Activated naive CD8-positive, alpha-beta T cell (primary cell): ENCODE data around the gene ANKRD26.
"Not testable (repeated sequence)": the region's sequence is repeated elsewhere in the genome, so short reads cannot be mapped to it uniquely, and the experiment has no call there.

ENCODE experiments used
- H3K27ac Mint-ChIP-seq: one replicate; pipeline ENCODE4 v1.8.0; 2021; ENCODE audit warnings: mixed read lengths
- H3K27me3 Mint-ChIP-seq: one replicate; pipeline ENCODE4 v1.8.0; 2021; ENCODE audit warnings: mixed read lengths
- H3K36me3 Mint-ChIP-seq: one replicate; pipeline ENCODE4 v1.8.0; 2021; ENCODE audit warnings: mixed read lengths
- H3K4me1 Mint-ChIP-seq: one replicate; pipeline ENCODE4 v1.8.0; 2021; ENCODE audit warnings: low read depth, mixed read lengths
- H3K4me3 Mint-ChIP-seq: one replicate; pipeline ENCODE4 v1.8.0; 2021; ENCODE audit warnings: mild to moderate bottlenecking, mixed read lengths
- H3K9me3 Mint-ChIP-seq: one replicate; pipeline ENCODE4 v1.8.0; 2021; ENCODE audit warnings: low read depth, mixed read lengths

ANKRD26 gene

GRCh38 chr10:27052656-27053055 is 47.6 kb downstream of the ANKRD26 start:
- Mint-ChIP-seq H3K27ac (no peak overlapping the region), H3K4me1 (no peaks in the 10 kb centered on the region), H3K36me3 (peaks cover 11% of the 10 kb centered on the region), H3K27me3 (no peaks in the 10 kb centered on the region), H3K4me3 (no peak overlapping the region), H3K9me3 (no peaks in the 10 kb centered on the region)

DNA sequence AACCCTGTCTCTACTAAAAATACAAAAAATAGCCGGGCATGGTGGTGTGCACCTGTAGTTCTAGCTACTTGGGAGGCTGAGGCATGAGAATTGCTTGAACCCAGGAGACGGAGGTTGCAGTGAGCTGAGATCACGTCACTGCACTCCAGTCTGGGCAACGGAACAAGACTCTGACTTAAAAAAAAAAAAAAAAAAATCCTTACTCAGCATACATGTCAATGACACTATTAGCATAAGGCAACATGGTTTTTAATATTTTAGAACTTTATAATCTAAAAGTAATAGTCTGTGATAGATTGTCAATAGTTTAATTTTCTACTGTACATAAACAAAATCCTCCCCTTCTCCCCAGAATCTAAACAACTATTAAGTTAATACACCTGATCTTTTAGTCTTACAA is 55.0 kb downstream of the ANKRD26 start:
- H3K36me3 Mint-ChIP-seq, result peaks cover 18% of the 10 kb centered on the region
- not testable (repeated sequence) for H3K4me3 Mint-ChIP-seq, H3K27me3 Mint-ChIP-seq, H3K27ac Mint-ChIP-seq, H3K4me1 Mint-ChIP-seq, H3K9me3 Mint-ChIP-seq

- H3K4me3 Mint-ChIP-seq, result no peak overlapping the region
- no peaks in the 10 kb centered on the region for H3K9me3 Mint-ChIP-seq
- H3K4me1 Mint-ChIP-seq, result no peaks in the 10 kb centered on the region
- H3K36me3 Mint-ChIP-seq, result peaks cover 24% of the 10 kb centered on the region
- H3K27me3 Mint-ChIP-seq, result no peaks in the 10 kb centered on the region
- no peak overlapping the region for H3K27ac Mint-ChIP-seq
Observed at GRCh38 chr10:27041196-27041595, 59.1 kb downstream of the ANKRD26 start.

DNA sequence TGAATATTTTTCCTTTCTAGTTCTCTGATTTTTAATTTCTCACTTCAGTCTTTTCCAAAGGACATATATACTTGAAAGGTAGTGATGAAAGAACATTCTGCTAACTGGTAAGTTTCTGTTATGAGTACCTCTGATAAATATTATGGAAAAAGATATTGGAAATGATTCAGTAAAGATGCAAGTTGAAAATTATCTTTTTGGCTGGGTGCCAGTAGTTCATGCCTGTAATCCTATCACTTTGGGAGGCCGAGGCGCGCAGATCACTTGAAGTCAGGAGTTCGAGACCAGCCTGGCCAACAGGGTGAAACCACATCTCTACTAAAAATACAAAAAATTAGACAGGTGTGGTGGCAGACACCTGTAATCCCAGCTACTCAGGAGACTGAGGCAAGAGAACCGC is 62.1 kb downstream of the ANKRD26 start:
- Mint-ChIP-seq H3K27me3 (no peaks in the 10 kb centered on the region), H3K27ac (no peak overlapping the region), H3K4me3 (no peak overlapping the region), H3K4me1 (peaks cover 9% of the 10 kb centered on the region), H3K9me3 (no peaks in the 10 kb centered on the region), H3K36me3 (peaks cover 21% of the 10 kb centered on the region)

- H3K4me1 Mint-ChIP-seq, result peaks cover 9% of the 10 kb centered on the region
- no peaks in the 10 kb centered on the region for H3K9me3 Mint-ChIP-seq
- no peak overlapping the region for H3K27ac Mint-ChIP-seq
- peaks cover 11% of the 10 kb centered on the region for H3K36me3 Mint-ChIP-seq
- H3K27me3 Mint-ChIP-seq, result no peaks in the 10 kb centered on the region
- no peak overlapping the region for H3K4me3 Mint-ChIP-seq
Observed at GRCh38 chr10:27035163-27035562, 65.1 kb downstream of the ANKRD26 start.

DNA sequence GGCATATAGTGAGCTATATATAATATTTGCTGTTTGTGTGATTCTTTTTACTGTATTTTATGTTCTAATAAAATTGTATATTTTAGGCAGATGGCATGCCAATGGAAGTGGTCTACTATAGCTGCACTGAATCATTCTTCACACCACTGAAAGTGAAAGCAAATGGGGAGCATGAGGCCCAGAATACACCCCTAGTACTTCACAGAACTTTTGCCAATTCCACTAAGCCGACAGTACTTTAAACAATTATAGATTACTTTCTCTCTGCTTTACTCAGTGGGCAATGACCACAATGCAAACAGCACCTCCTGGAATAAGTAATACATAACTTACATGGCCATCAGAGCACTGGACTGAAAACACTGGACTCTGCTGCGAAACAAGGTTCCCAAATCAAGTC is 70.2 kb downstream of the ANKRD26 start:
- H3K27ac Mint-ChIP-seq, result no peak overlapping the region
- H3K9me3 Mint-ChIP-seq, result no peaks in the 10 kb centered on the region
- no peaks in the 10 kb centered on the region for H3K27me3 Mint-ChIP-seq
- H3K36me3 Mint-ChIP-seq, result peaks cover 18% of the 10 kb centered on the region
- H3K4me1 Mint-ChIP-seq, result peaks cover 8% of the 10 kb centered on the region
- H3K4me3 Mint-ChIP-seq, result no peak overlapping the region

GRCh38 chr10:27022048-27022447 is 78.2 kb downstream of the ANKRD26 start:
- peaks cover 22% of the 10 kb centered on the region for H3K4me1 Mint-ChIP-seq
- no peaks in the 10 kb centered on the region for H3K9me3 Mint-ChIP-seq
- no peaks in the 10 kb centered on the region for H3K27me3 Mint-ChIP-seq
- peaks cover 24% of the 10 kb centered on the region for H3K36me3 Mint-ChIP-seq
- H3K27ac Mint-ChIP-seq, result peak overlapping the region; percentile 61
- H3K4me3 Mint-ChIP-seq, result no peak overlapping the region

- no peaks in the 10 kb centered on the region for H3K9me3 Mint-ChIP-seq
- peaks cover 16% of the 10 kb centered on the region for H3K36me3 Mint-ChIP-seq
- H3K4me1 Mint-ChIP-seq, result peaks cover 19% of the 10 kb centered on the region
- H3K27me3 Mint-ChIP-seq, result no peaks in the 10 kb centered on the region
- H3K4me3 Mint-ChIP-seq, result no peak overlapping the region
- no peak overlapping the region for H3K27ac Mint-ChIP-seq
Observed at GRCh38 chr10:27020243-27020642, 80.1 kb downstream of the ANKRD26 start.

GRCh38 chr10:27019827-27020226 is 80.5 kb downstream of the ANKRD26 start:
- Mint-ChIP-seq H3K9me3 (no peaks in the 10 kb centered on the region), H3K4me3 (no peak overlapping the region), H3K36me3 (peaks cover 16% of the 10 kb centered on the region), H3K27ac (no peak overlapping the region), H3K27me3 (no peaks in the 10 kb centered on the region), H3K4me1 (peaks cover 16% of the 10 kb centered on the region)

DNA sequence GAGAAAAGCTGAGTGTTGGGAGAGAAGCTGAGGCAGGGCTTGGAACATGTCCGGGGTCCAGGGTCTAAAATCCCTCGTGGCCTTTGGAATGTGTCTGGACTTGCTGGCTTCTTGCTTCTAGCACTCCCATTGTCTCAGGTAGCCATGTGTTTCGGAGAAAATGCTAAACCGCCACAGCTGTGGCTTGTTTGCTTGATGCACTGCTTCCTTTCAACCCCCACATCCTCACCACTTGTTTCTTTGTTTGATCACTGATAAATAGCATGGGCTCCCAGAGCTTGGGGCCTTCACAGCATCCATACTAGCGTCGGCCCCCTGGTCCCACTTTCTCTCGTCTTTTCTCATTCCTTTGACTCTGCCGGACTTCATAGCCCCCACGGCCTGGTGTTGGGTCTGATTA is 102.7 kb downstream of the ANKRD26 start:
- no peak overlapping the region for H3K4me3 Mint-ChIP-seq
- H3K4me1 Mint-ChIP-seq, result peaks cover 5% of the 10 kb centered on the region
- H3K27me3 Mint-ChIP-seq, result no peaks in the 10 kb centered on the region
- peaks cover 5% of the 10 kb centered on the region for H3K9me3 Mint-ChIP-seq
- peaks cover 31% of the 10 kb centered on the region for H3K36me3 Mint-ChIP-seq
- peak overlapping the region; percentile 41 for H3K27ac Mint-ChIP-seq

GRCh38 chr10:26994743-26995142 is 105.6 kb downstream of the ANKRD26 start:
- no peak overlapping the region for H3K27ac Mint-ChIP-seq

GRCh38 chr10:26987851-26988250 is 112.4 kb downstream of the ANKRD26 start:
- no peaks in the 10 kb centered on the region for H3K4me1 Mint-ChIP-seq
- no peaks in the 10 kb centered on the region for H3K27me3 Mint-ChIP-seq
- H3K9me3 Mint-ChIP-seq, result no peaks in the 10 kb centered on the region
- H3K4me3 Mint-ChIP-seq, result no peak overlapping the region
- no peak overlapping the region for H3K27ac Mint-ChIP-seq
- H3K36me3 Mint-ChIP-seq, result peaks cover 14% of the 10 kb centered on the region

More at GRCh38 chr10:26994743-26995142, 105.6 kb downstream of the ANKRD26 start:
- Mint-ChIP-seq H3K4me3 (no peak overlapping the region), H3K4me1 (peaks cover 5% of the 10 kb centered on the region), H3K9me3 (peaks cover 5% of the 10 kb centered on the region), H3K36me3 (peaks cover 23% of the 10 kb centered on the region), H3K27me3 (no peaks in the 10 kb centered on the region)

GRCh38 chr10:26983156-26983555 is 117.1 kb downstream of the ANKRD26 start:
- H3K4me3 Mint-ChIP-seq, result no peak overlapping the region
- H3K27me3 Mint-ChIP-seq, result no peaks in the 10 kb centered on the region
- H3K4me1 Mint-ChIP-seq, result no peaks in the 10 kb centered on the region
- H3K9me3 Mint-ChIP-seq, result no peaks in the 10 kb centered on the region
- no peak overlapping the region for H3K27ac Mint-ChIP-seq
- H3K36me3 Mint-ChIP-seq, result peaks cover 31% of the 10 kb centered on the region

GRCh38 chr10:26982058-26982457 is 118.2 kb downstream of the ANKRD26 start:
- H3K9me3 Mint-ChIP-seq, result no peaks in the 10 kb centered on the region
- H3K4me1 Mint-ChIP-seq, result no peaks in the 10 kb centered on the region
- no peaks in the 10 kb centered on the region for H3K27me3 Mint-ChIP-seq
- no peak overlapping the region for H3K27ac Mint-ChIP-seq
- H3K36me3 Mint-ChIP-seq, result peaks cover 28% of the 10 kb centered on the region
- no peak overlapping the region for H3K4me3 Mint-ChIP-seq

- Mint-ChIP-seq H3K9me3 (no peaks in the 10 kb centered on the region), H3K4me3 (no peak overlapping the region), H3K27me3 (no peaks in the 10 kb centered on the region), H3K36me3 (peaks cover 28% of the 10 kb centered on the region), H3K4me1 (no peaks in the 10 kb centered on the region), H3K27ac (no peak overlapping the region)
Observed at GRCh38 chr10:26981232-26981824, 119.0 kb downstream of the ANKRD26 start.

DNA sequence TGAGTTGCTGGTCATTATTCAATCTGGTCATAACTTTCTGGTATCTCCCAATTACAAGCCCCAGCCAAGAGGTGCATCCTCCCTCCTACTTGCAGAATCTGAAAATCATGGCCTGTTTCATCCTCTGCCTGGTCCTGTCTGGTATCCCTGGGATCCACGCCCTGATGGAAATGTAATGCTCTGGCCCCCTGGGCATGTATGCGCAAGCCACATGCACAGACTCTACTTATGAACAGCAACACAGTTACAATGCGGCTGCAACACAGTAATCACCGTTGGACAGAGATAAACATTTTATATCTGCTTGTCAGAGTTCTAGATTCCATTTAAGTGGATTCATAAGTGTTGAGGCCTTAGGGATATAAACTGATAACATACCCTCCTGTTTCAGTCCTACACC is 121.8 kb downstream of the ANKRD26 start:
- Mint-ChIP-seq H3K27me3 (no peaks in the 10 kb centered on the region), H3K27ac (no peak overlapping the region), H3K9me3 (no peaks in the 10 kb centered on the region), H3K36me3 (peaks cover 28% of the 10 kb centered on the region), H3K4me1 (no peaks in the 10 kb centered on the region), H3K4me3 (no peak overlapping the region)
